NCI-H524 treated with DMSO at 0.1 percent for 48 hours (cell line): ENCODE data around the gene CAVIN4.

Experiments used
- DNase-seq: peaks from one replicate; lab custom pipeline; 2025; lab: John Stamatoyannopoulos, UW

Gene CAVIN4, protein sequence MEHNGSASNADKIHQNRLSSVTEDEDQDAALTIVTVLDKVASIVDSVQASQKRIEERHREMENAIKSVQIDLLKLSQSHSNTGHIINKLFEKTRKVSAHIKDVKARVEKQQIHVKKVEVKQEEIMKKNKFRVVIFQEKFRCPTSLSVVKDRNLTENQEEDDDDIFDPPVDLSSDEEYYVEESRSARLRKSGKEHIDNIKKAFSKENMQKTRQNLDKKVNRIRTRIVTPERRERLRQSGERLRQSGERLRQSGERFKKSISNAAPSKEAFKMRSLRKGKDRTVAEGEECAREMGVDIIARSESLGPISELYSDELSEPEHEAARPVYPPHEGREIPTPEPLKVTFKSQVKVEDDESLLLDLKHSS

DNA sequence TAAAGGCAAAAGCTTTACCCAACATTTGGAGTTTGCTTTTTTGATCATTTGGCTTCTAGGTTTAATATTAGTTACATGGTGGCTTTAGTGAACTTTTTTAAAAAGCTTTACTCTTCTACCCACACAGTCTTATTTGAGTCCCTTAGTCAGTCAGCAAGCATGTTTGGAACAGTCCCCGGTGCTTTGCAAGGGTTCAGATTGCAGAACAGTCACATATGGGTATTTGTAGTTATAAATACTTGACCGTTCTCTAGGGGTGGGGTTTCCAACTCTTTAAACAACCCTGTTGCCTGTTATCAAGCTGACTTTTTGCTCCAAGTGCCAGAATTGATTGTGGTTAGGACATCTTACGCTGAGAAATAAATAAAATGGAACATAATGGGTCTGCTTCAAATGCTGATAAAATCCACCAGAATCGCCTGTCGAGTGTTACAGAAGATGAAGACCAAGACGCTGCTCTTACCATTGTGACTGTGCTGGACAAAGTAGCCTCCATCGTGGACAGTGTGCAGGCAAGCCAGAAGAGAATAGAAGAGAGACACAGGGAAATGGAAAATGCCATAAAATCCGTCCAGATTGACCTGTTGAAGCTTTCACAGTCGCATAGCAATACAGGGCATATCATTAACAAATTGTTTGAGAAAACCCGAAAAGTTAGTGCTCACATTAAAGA is at the start of gene CAVIN4:
TSS of gene CAVIN4 (plus strand) at position 304 of the 673 bp plus-strand sequence. CDS start at position 369, 65 bp downstream.
- DNase-seq: no peak

DNA sequence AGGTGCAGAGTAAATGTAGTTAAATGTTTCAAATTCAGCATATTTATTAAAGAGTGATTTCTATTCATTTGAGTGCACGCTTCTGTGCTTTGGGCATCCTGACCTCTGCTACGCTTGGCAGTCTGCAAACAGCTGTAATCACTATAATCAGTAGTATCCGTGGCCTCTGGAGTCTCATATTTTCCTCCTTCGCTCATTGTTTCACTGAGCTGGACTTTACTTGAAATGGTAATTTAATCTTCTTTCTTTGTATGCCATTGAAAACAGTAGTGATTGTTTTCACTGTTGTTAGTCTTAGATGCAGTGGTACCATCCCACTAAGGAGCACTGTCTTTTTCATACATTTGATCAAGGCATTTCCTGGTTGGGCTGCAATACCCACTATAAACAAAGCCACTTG is 43.5 kb upstream of the CAVIN4 start:
- DNase-seq: no peak

DNA sequence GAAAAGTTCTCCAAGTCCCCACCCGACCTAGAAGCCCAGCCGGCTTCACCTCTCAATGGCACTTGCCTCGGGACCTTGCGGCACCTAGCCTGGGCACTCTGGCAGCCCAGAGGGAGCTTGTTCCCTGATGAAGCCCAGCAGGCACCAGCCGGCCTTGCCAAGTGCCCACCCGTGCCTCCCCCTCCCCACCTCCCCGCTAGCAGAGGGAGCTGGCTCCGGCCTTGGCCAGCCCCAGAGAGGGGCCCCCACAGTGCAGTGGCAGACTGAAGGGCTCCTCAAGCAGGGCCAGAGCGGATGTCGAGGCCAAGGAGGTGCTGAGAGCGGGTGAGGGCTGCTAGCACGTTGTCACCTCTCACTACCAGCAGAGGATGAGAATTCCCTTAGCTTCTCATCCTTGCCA is 37.6 kb upstream of the CAVIN4 start:
- no peak for DNase-seq

GRCh38 chr9:100549048-100549447 is 28.8 kb upstream of the CAVIN4 start:
- DNase-seq: no peak

DNA sequence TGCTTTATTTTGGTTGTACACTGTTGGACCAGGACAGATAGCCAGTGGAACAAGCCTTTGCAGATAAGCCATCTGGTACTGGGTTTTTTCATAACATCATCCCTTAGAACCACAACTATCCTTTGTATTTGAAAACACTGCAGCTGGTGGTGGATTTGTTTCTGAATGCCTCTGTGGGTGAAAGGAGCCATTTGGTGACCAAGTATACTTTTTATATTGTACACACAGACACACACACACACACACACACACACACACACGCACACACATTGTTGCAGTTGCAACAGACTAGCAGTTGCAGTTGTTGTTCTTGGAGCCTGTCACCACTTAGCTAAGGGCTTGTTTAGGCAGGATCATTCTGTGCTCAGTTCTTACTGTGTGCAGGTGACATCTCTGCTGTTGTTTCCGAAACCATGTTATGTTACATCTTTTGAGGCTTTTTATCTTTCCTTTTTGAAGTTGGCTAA is 22.9 kb upstream of the CAVIN4 start:
- no peak for DNase-seq

DNA sequence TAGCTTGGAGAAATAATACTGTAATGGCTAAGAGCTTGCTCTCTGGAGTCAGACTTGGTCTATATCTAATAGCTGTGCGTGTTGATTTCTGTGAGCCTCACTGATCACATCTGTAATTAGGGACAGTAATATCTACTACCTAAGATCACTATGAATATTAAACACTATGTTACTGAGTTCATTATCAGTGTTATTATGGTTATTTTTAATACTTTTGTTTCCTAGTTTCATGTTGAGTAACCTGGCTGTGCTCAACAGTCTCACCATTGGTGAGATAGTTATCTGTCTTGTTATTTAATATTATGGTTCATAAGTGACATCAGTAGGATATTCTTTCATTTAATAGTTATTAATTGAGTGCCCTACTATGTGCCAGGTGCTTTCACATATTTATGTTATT is 22.4 kb upstream of the CAVIN4 start:
- no peak for DNase-seq

GRCh38 chr9:100557053-100557452 is 20.8 kb upstream of the CAVIN4 start:
- no peak for DNase-seq

DNA sequence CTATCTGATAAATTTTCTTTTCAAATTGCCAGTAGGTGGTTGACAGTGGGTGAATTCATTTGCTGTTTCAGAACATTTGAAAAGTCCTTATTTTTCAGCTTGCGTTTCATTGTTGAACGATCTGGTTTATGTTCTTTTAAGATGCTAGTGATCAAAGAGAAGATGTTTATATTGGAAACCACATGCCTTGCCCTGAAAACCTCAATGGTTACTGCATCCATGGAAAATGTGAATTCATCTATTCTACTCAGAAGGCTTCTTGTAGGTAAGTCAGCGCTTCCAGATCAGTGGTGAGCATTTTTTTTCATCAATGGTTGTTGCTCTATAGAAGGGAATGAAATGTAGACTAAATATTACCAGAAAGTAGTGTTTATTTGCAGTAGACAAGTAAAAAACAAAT is 16.6 kb upstream of the CAVIN4 start:
- DNase-seq: no peak

DNA sequence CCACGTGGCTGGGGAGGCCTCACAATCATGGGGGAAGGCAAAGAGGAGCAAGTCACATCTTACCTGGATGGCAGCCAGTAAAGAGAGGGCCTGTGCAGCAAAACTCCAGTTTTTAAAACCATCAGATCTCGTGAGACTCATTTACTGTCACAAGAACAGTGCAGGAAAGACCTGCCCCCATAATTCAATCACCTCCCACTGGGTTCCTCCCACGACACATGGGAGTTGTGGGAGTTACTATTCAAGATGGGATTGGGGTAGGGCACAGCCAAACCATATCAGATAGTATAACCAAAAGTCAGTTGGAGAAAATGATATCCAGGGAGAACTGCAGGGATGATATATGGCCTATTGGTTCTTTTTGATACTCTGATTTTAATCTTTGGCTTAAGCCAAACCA is 10.0 kb upstream of the CAVIN4 start:
- no peak for DNase-seq

DNA sequence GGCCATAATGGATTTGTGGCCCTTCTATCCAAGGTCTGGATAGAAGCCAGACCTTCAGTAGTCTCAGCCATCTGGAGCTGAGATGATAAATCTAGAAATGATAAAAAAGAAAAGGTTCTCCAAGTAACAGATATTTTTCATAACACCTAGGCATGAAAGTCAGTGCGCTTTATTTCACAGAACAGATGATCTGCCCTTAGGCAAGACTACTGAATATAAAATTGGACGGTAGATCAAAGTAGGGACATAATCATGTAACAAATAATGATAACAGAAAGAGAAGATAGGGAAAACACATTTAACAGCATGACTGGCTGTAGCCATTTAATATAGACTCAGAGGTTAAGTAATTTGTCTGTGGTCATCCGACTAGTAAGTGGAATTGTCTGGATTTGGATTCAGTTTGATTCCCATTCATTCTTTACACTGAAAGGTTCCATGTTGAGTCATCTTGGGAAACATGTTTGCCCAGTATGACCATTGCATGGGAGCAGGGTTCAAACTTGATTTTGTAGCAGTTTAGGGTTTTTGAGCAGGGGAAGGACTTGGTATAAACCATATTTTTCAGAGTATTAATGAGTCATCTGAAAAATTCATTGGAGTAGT is 4.1 kb upstream of the CAVIN4 start:
- DNase-seq: no peak

DNA sequence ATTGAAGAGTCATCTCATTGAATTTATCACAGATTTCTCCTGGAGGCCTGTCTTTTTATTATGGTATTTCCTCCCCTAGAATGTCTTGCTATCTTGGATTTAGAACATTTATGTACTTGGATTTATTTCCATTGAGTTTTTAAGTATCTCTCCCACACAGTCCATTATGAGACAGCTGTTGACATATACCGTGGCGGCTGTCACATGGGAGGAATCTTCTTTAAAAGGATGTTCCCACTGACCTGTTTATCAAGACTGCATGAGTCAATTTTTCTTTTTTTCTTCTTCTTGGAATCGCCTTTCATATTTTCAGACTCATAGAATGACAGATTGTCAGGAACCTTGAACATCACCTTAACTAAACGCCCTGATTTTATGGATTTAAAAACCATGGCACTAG is 2.9 kb upstream of the CAVIN4 start:
- no peak for DNase-seq

DNA sequence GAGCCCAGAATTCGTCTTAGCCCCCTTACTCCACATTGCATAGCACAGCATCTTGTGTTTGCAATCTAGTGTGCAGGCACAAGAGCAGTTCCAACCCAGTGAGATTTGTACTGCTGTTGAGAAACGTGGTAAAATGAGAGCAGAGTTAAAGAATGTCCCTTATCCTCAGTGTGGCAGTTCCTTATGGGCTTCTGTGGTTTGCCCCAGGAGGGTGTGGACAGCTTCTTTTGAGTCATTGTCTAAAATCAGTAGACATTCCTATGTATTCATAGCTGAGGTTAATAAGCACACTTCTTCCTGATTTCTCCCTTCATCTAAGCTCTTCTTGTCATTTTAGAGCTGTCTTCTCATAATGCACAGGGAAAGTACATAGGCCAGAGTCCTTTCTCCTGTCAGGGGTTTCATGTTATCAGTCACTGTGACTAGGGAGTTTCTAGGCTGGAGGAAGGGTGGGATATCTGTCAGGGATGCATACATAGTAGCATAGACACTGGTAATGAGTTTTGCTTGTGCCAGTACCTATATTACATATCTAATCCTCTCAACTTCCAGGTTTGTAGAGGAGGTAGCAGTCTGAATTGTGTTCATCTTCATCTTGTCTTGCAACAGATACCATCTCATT is 2.0 kb upstream of the CAVIN4 start:
- DNase-seq: no peak

DNA sequence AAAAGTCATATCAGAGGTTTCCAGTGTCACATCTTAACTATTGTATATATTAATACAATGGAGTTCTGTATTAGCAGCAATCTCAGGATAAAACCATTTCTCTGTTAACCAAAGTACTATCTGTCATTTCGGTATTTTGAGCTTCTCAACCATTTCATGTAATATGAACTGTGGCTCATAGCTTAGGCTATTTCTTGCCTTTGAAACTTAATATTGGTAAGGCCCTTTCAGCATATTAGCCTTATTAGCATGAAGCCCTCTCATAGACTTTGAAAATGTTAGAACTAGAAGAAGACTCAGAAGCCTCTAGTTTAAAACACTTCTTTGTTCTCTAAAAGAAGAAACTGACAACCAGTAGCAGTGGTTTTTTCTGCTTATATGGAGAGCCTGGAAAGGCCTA is 731 bp downstream of the CAVIN4 start:
- DNase-seq: no peak

DNA sequence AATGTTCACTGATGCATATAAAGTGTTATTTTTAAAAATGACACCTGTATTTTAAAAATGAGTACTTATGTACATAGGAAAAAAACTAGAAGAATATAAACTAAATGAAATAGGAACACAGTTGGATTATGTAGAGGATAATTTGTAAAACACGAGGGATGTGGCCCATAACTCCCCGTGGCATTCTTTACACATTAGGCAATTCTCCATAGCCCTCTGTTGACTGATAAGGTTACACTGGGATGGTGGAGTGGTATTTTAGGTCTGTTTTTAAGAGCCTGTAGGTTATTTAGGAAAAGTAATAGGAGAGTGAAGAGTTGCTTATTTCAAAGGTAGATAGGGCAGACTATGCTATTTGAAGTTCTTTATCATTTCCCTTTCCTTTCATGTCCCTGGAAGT is 1.8 kb downstream of the CAVIN4 start:
- no peak for DNase-seq

DNA sequence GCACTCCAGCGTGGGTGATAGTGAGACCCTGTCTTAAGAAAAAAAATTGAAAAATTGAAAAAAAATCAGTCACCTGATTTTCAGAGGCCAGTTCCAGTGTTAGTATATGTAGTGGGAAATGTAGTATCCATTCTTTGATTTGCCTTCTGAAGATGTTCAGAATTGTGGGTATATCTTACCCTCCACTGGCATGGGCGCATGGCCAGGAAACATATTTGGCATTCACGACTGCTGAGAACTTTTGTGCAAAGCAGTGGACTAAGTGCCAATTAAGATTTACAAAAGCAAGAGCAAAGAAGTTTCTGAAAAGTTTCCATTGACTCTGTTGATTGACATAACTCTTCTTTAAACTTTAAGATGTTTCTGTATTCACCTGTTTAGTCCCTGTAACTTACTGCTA is 2.4 kb downstream of the CAVIN4 start:
- no peak for DNase-seq

DNA sequence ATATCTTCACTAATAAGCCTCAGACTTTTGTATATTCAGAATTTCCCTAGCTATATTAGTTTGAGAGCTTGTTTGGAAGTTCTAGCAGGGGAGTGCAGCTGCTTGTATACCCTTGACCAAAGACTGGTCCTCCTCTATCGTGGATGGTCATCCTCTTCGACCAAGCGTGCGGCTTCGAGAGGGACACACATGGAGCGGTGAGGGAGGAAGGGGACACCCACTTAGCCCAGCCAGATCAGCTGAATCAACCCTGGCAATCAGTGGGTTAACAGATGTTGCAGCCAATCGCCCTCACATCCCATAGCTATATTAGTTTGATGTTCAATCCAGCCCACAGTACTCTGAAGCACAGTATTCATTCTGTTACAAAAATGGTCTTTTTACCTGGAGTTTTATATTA is 3.2 kb downstream of the CAVIN4 start:
- DNase-seq: no peak

DNA sequence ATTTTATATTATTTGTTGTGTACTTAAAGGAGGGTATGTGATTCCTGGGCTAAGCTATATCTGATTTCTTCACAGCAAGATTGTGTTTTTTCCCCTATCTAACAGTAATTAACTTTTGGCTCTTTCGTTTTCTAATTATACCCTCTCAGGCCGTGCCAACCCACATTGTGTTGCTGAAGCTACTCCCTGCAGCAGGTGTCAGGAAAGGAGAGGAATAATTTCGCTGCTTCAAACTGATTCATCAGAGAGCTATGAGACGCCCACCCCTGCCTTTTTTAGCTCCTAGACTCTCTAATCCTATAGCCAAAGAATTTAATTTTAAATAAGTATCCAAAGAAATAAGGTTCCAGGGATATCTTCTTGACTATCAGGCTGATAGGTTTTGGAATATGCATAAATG is 3.8 kb downstream of the CAVIN4 start:
- DNase-seq: no peak

- no peak for DNase-seq
Observed at GRCh38 chr9:100583014-100583802, 5.3 kb downstream of the CAVIN4 start.

- DNase-seq: no peak
Observed at GRCh38 chr9:100584951-100585350, 7.1 kb downstream of the CAVIN4 start.

DNA sequence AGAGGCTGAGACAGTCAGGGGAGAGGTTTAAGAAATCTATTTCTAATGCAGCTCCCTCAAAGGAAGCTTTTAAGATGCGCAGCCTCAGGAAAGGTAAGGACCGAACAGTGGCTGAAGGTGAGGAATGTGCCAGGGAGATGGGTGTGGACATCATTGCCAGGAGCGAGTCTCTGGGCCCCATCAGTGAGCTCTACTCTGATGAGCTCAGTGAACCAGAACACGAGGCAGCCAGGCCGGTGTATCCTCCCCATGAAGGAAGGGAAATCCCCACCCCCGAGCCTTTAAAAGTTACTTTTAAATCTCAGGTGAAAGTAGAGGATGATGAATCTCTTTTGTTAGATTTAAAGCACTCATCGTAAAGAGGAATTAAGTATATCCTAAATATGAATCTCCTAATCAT is 8.2 kb downstream of the CAVIN4 start:
- no peak for DNase-seq

DNA sequence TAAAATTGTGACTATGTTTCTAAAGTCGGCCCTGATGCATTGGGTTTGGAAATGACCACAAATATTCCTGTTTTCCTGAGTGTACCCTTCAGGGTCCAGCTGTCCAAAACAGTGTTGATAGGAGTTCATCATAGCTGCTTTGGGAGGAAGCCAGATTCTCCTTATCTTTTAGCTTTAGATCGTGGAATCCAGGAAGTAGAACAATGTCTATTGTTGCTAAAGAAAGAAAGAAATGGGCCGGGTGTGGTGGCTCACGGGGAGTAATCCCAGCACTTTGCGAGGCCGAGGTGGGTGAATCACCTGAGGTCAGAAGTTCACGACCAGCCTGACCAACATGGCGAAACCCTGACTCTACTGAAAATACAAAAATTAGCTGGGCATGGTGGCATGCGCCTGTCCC is 9.5 kb downstream of the CAVIN4 start:
- DNase-seq: no peak

- no peak for DNase-seq
Observed at GRCh38 chr9:100589582-100589981, 11.7 kb downstream of the CAVIN4 start.
